C4-2B (cell line): ENCODE results near the gene POLR1F.
"Not testable (repeated sequence)": the region's sequence is repeated elsewhere in the genome, so short reads cannot be mapped to it uniquely, and the experiment has no call there.

ENCODE experiments used
- H3K27ac ChIP-seq: fragments of 450-650 bp; 2 replicates; pipeline ENCODE4 v1.5.1; 2017
- CTCF ChIP-seq: fragments of 450-650 bp; conservative IDR thresholded peaks from 2 replicates; pipeline ENCODE4 v1.5.1; 2017; ENCODE audit warnings: mild to moderate bottlenecking
- ZFX ChIP-seq: fragments of 450-650 bp; IDR thresholded peaks from 2 replicates; pipeline ENCODE4 v1.6.1; 2017

The POLR1F gene

DNA sequence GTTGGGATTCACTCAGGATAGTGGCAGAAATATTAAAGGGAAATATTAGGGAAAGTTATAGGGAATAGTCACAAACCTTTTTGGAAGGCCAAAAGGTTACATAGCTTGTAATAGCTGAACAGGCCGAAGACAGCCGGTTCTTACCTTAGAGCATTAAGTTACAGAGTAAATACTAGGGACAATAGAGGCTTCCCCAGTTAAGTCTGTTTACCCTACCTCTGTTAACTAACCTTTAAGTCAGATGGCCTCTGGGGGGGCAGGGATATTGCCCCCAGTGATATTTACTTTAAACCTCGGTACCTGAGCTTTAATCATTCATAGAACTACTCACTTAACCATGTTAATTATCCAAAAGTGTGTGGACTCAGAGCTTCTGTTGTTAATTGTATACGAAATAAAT lies 7.4 kb downstream of the POLR1F start:
- TF ChIP-seq CTCF (no peak), ZFX (no peak)
- peak overlapping the region; percentile 80; the same call in 1 of the 2 replicates for H3K27ac ChIP-seq

DNA sequence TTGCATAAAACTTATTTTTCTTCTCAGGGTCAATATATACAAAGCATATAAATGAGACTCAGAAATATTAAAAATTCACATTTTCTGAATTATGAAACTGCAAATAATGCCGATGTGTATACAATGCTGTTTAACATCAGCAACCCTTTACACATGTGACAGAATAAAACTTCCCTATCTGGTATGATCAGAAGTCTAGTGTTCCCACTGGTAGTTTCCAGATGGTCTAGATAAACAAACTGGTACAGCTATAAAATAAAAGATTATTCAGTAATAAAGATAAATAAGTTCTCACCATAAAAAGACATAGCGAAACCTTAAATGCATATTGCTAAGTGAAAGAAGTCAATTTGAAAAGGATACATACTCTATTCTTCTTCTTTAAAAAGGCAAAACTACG lies 7.9 kb downstream of the POLR1F start:
- TF ChIP-seq ZFX = no peak
- TF ChIP-seq CTCF = no peak
- no peak overlapping the region for H3K27ac ChIP-seq

DNA sequence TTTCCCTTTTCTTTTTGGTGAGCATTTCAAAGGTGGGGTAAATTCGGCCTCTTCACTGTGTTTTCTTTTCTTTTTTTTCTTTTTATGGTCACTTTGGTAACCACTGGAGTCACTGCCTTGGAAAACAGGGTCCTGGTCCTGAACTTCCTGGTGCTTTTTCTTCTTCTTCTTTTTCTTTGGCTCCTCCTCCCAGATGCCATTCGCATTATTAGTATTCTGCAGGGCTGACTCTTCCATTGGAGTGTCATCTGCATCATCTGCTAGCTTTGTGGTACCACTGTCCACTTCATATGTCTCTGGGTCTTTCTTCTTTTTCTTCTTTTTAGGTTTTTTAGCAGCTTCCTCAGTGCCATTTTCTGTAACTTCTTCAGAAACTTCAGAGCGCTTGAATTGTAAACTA lies 10.5 kb downstream of the POLR1F start:
- TF ChIP-seq CTCF (no peak), ZFX (no peak)
- no peak overlapping the region for H3K27ac ChIP-seq

DNA sequence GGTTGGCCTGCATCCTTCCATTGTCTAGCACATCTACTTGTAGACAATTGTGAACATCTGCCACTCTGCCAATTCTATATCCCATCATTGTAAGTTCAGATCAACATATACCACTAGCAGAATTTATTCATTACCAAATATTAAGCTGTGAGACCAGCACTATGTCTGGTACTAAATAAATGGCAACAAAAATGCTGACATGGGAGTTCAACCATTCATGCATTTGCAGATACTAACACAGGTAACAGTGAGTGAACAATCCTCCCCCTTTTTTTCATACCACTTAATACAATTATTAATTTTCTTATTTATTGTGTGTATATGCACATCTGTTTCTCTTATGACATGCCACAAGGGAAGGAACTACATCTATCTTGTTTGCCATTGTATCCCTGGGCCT lies 11.9 kb downstream of the POLR1F start:
- TF ChIP-seq CTCF = no peak
- no peak for TF ChIP-seq ZFX
- no peak overlapping the region for H3K27ac ChIP-seq

DNA sequence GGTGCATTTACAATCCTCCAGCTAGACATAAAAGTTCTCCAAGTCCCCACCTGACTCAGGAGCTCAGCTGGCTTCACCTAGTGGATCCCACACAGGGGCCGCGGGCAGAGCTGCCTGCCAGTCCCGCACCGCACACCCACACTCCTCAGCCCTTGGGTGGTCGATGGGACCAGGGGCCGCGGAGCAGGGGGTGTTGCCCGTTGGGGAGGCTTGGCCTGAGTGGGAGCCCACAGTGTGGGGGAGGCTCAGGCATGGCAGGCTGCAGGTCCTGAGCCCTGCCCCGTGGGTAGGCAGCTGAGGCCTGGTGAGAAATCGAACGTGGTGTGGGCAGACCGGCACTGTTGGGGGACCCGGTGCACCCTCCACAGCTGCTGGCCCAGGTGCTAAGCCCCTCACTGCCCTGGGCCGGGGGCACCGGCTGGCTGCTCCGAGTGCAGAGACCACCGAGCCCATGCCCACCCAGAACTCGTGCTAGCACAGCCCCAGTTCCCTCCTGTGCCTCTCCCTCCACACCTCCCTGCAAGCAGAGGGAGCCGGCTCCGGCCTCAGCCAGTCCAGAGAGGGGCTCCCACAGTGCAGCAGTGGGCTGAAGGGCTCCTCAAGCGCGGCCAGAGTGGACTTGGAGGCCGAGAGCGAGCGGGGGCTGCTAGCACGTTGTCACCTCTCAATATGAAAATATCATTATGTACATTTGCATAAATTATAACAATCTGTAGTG lies 16.6 kb downstream of the POLR1F start:
- TF ChIP-seq ZFX (no peak), CTCF (no peak)
- H3K27ac ChIP-seq = no peak overlapping the region

- H3K27ac ChIP-seq = no peak overlapping the region
- TF ChIP-seq CTCF = no peak
These were observed 18.1 kb downstream of the POLR1F start for GRCh38 chr7:19690736-19691135.

GRCh38 chr7:19689130-19689529 lies 19.7 kb downstream of the POLR1F start:
- H3K27ac ChIP-seq = not testable (repeated sequence)

- peak overlapping the region; percentile 27; the same call in 1 of the 2 replicates for H3K27ac ChIP-seq
- no peak for TF ChIP-seq ZFX
- no peak for TF ChIP-seq CTCF
These were observed 27.2 kb downstream of the POLR1F start for GRCh38 chr7:19681596-19681995.
